GM12878 (cell line): ENCODE data around the gene FAM13C. TPM values are rescaled to one million over a fixed set of nuclear protein-coding genes. Genes with fewer than 3 reads are reported as not detected.
A peak's percentile ranks its signal among the peaks of the same experiment; 100 is the strongest.

Source experiments
- ATAC-seq: fragments of 200-7000 bp; cut with Tn5 transposase; 3 replicates; pipeline ENCODE4 v1.9.1; 2020; ENCODE audit warnings: mild to moderate bottlenecking, moderate library complexity
- BruUV-seq: library from RNA; stranded (reverse); fragments of 400-500 nt; replicated peaks from 2 replicates; lab custom pipeline; 2021; lab: Mats Ljungman, UMichigan
- CTCF ChIA-PET: fragments of 300-600 bp; sonication (Branson Sonifier 250); formaldehyde crosslinking; extraction: SDS; loops from one replicate; lab custom pipeline; 2021; ENCODE audit warnings: inconsistent platforms; lab: Yijun Ruan, JAX
- POLR2A ChIA-PET: fragments of 350-600 bp; formaldehyde crosslinking; extraction: SDS; loops from one replicate; lab custom pipeline; 2021; ENCODE audit warnings: inconsistent platforms; lab: Charles Lee
- RAD21 ChIA-PET: fragments of 300-600 bp; sonication (Branson Sonifier 250); formaldehyde crosslinking; loops from one replicate; lab custom pipeline; 2023; ENCODE audit warnings: antibody characterized with exemption; ENCODE audit not compliant: unreplicated experiment; lab: Charles Lee
- SMC1A ChIA-PET: fragments of 300-600 bp; sonication (Branson Sonifier 250); formaldehyde crosslinking; loops from one replicate; lab custom pipeline; 2023; ENCODE audit not compliant: unreplicated experiment, uncharacterized antibody; lab: Charles Lee
- DNase-seq: peaks from one replicate; pipeline ENCODE4 v3.0.0-alpha.2; 2011; ENCODE audit warnings: low read depth, low spot score
- FAIRE-seq: peaks from 3 replicates; lab custom pipeline; 2011; peaks lifted over from hg19 to GRCh38; lab: Jason Lieb, UNC
- H2AFZ ChIP-seq: 2 replicates; pipeline ENCODE4 v1.6.0; 2011; ENCODE audit warnings: low read depth, low read length, control low read depth; ENCODE audit not compliant: control insufficient read depth
- H3K27ac ChIP-seq: 2 replicates; pipeline ENCODE4 v1.5.1; 2011; ENCODE audit warnings: control low read depth; ENCODE audit not compliant: control insufficient read depth, insufficient read depth
- H3K27me3 ChIP-seq, 2 experiments: replicated peaks in 1 of 2; 2 replicates each; pipeline versions ENCODE4 v1.6.0 to v1.6.1; 2011; ENCODE audit warnings: low read length in 1 of 2; ENCODE audit not compliant: control insufficient read depth in 2 of 2, insufficient read depth in 2 of 2
- H3K36me3 ChIP-seq, 2 experiments: 2 replicates each; pipeline ENCODE4 v1.5.1; 2011; ENCODE audit warnings: low read length in 1 of 2; ENCODE audit not compliant: control insufficient read depth in 2 of 2, insufficient read depth in 2 of 2
- H3K4me1 ChIP-seq: 2 replicates; pipeline ENCODE4 v1.6.1; 2011; ENCODE audit warnings: mild to moderate bottlenecking, low read length, moderate library complexity, mixed read lengths; ENCODE audit not compliant: control insufficient read depth, insufficient read depth
- H3K4me2 ChIP-seq: 2 replicates; pipeline ENCODE4 v1.6.0; 2011; ENCODE audit warnings: control low read depth; ENCODE audit not compliant: control insufficient read depth, insufficient read depth
- H3K4me3 ChIP-seq: fragments of 200-600 bp; sonication (generic); 2 replicates; pipeline ENCODE4 v1.5.1; 2016
- H3K79me2 ChIP-seq: 2 replicates; pipeline ENCODE4 v1.6.0; 2011; ENCODE audit warnings: low read length; ENCODE audit not compliant: control insufficient read depth, insufficient read depth
- H3K9ac ChIP-seq: 2 replicates; pipeline ENCODE4 v1.8.0; 2011; ENCODE audit warnings: low read length, control low read depth, mixed read lengths; ENCODE audit not compliant: control insufficient read depth, insufficient read depth
- H3K9me3 ChIP-seq: replicated peaks from 3 replicates; pipeline ENCODE4 v1.5.1; 2011; ENCODE audit warnings: mild to moderate bottlenecking, low read length; ENCODE audit not compliant: control insufficient read depth, insufficient read depth
- H4K20me1 ChIP-seq: 2 replicates; pipeline ENCODE4 v1.6.0; 2011; ENCODE audit not compliant: control insufficient read depth, insufficient read depth
- CBX3 ChIP-seq: fragments of 200-600 bp; sonication (generic); IDR thresholded peaks from 2 replicates; pipeline ENCODE4 v1.6.1; 2016; ENCODE audit warnings: low read depth, borderline replicate concordance
- HDAC6 ChIP-seq: fragments of 200-600 bp; sonication (generic); IDR thresholded peaks from one replicate; pipeline ENCODE4 v1.8.0; 2017; ENCODE audit warnings: antibody characterized with exemption; ENCODE audit not compliant: unreplicated experiment
- IRF4 ChIP-seq: IDR thresholded peaks from 2 replicates; pipeline ENCODE4 v1.6.1; 2011; ENCODE audit warnings: low read depth, low read length
- KAT2A ChIP-seq: conservative IDR thresholded peaks from 2 replicates; pipeline ENCODE4 v1.6.1; 2011; ENCODE audit warnings: low read depth, low read length; ENCODE audit not compliant: control insufficient read depth
- MXI1 ChIP-seq: fragments of 150-350 bp; IDR thresholded peaks from 2 replicates; pipeline ENCODE4 v1.6.1; 2011; ENCODE audit warnings: low read depth, mild to moderate bottlenecking, inconsistent platforms, low read length, improper control_type of control experiment
- PML ChIP-seq: IDR thresholded peaks from 2 replicates; pipeline ENCODE4 v1.6.1; 2012; ENCODE audit warnings: low read length, inconsistent platforms
- RAD21 ChIP-seq: IDR thresholded peaks from 2 replicates; pipeline ENCODE4 v1.6.1; 2011; ENCODE audit warnings: mild to moderate bottlenecking, low read depth, low read length, moderate library complexity; ENCODE audit not compliant: insufficient read depth
- SKIL ChIP-seq: fragments of 450-650 bp; IDR thresholded peaks from 2 replicates; pipeline ENCODE4 v1.6.1; 2017; ENCODE audit warnings: mild to moderate bottlenecking, low read depth, inconsistent platforms; ENCODE audit not compliant: poor library complexity, severe bottlenecking
- SRF ChIP-seq, 2 experiments: IDR thresholded peaks; 2 replicates each; pipeline ENCODE4 v1.6.1; 2011; ENCODE audit warnings: low read depth in 2 of 2, low read length in 2 of 2, mild to moderate bottlenecking in 1 of 2, moderate library complexity in 1 of 2
- STAT3 ChIP-seq: IDR thresholded peaks from 2 replicates; pipeline ENCODE4 v1.6.1; 2011; ENCODE audit warnings: low read depth, low read length, improper control_type of control experiment
- TCF7 ChIP-seq: IDR thresholded peaks from 2 replicates; pipeline ENCODE4 v1.6.1; 2014; ENCODE audit warnings: antibody characterized with exemption, borderline replicate concordance
- YY1 ChIP-seq: IDR thresholded peaks from 2 replicates; pipeline ENCODE4 v1.6.1; 2011; ENCODE audit warnings: low read depth, mild to moderate bottlenecking, low read length
- ZBTB40 ChIP-seq: fragments of 450-650 bp; IDR thresholded peaks from 2 replicates; pipeline ENCODE4 v1.6.1; 2016; ENCODE audit warnings: mild to moderate bottlenecking, moderate library complexity, borderline replicate concordance
- ZNF217 ChIP-seq: fragments of 450-650 bp; IDR thresholded peaks from 2 replicates; pipeline ENCODE4 v1.6.1; 2017; ENCODE audit warnings: antibody characterized with exemption, mild to moderate bottlenecking
- WGBS: methylation state at CpG from one replicate; pipeline ENCODE4 v1.1.6; 2016; ENCODE audit warnings: low lambda C conversion rate; ENCODE audit not compliant: insufficient replicate concordance, insufficient coverage; ENCODE audit errors: missing lambda C conversion rate; 5-methylcytosine and 5-hydroxymethylcytosine counted together
- in situ Hi-C: fragments of 300-500 bp; cut with MboI; formaldehyde crosslinking; loops from 9 replicates; pipeline ENCODE4 v1.14.3; 2018; ENCODE audit warnings: mixed read lengths
- intact Hi-C: fragments of 100-400 bp; cut with micrococcal nuclease; formaldehyde crosslinking; loops from one replicate; pipeline ENCODE4 v1.14.2; 2022; ENCODE audit not compliant: unreplicated experiment
- polyA plus RNA-seq, 11 experiments: library from polyadenylated mRNA; depleted of rRNA in 4 of 11; unstranded in 6 of 11; stranded (reverse) in 5 of 11; fragments of >200 nt; fragmentation: Nextera tagmentation in 4 of 11; fragmentation: Illumina TruSeq in 1 of 11; extraction: Ambion mirVana in 4 of 11; extraction: Trizol in 1 of 11; gene quantifications; 1 replicate in 1 of 11; 2 replicates in 10 of 11; pipeline versions ENCODE4 v1.2.1 to v1.2.3, GENCODE V29; 2011 to 2016; ENCODE audit warnings: inconsistent platforms in 2 of 11, missing spikeins in 2 of 11, low read depth in 1 of 11
- total RNA-seq, 4 experiments: library from RNA; depleted of rRNA in 3 of 4; stranded (reverse); fragments of >200 nt in 3 of 4; fragmentation: Illumina TruSeq in 1 of 4; extraction: Trizol in 1 of 4; gene quantifications; 2 replicates each; pipeline versions ENCODE4 v1.2.1 to v1.2.3, GENCODE V29; 2013 to 2021
- TF ChIP-seq, protein P1 (sequence below): fragments of 450-650 bp; IDR thresholded peaks from 2 replicates; pipeline ENCODE4 v1.6.1; 2018; ENCODE audit warnings: borderline replicate concordance, mild to moderate bottlenecking; ENCODE audit not compliant: partially characterized antibody

Gene FAM13C
- total and polyA plus RNA-seq, 10 of the 15 experiments (the other 5 are each of a cell fraction or from before 2014, with no cell fraction given) = 0.04 to 0.31 (median 0.13) TPM; not detected in 5

- Histone ChIP-seq H3K9ac (no peak overlapping the region), H2AFZ (no peak overlapping the region), H3K4me1 (no peaks in the 10 kb centered on the region), H3K36me3 (no peaks in the 10 kb centered on the region), H3K9me3 (no peaks in the 10 kb centered on the region), H3K79me2 (no peaks in the 10 kb centered on the region), H4K20me1 (no peaks in the 10 kb centered on the region), H3K4me2 (no peak overlapping the region), H3K4me3 (no peak overlapping the region), H3K27me3 (no peaks in the 10 kb centered on the region), H3K27ac (no peak overlapping the region)
- DNase-seq (no peak), FAIRE-seq (peak; percentile 78), ATAC-seq (peak; percentile 31; the same call in 1 of the 3 replicates)
- WGBS = 0% methylated on average over 2 of the region's 2 CpGs
- ChIA-PET CTCF (interaction anchor here (0.6 to 2.6 kb wide), 7 partner anchors 9 to 465 kb away, joined by 3 to 14 read pairs (median 4); no protein-coding TSS in a partner anchor), POLR2A (interaction anchor here (0.7 kb wide), 1 partner anchor 382 kb away, joined by 3 read pairs; no protein-coding TSS in a partner anchor), SMC1A (interaction anchor here (0.7 to 2.3 kb wide), 5 partner anchors 113 to 385 kb away, joined by 3 to 10 read pairs (median 4); no protein-coding TSS in a partner anchor), RAD21 (interaction anchor here (1.0 to 1.6 kb wide), 2 partner anchors 204 to 288 kb away, joined by 3 to 4 read pairs; no protein-coding TSS in a partner anchor)
- in situ Hi-C loops = loop anchor here (5.0 kb wide), 1 partner anchor 288 kb away; no protein-coding TSS in a partner anchor
- BruUV-seq = no TSS peak
- intact Hi-C loops = loop anchor here (2.0 to 10.0 kb wide), 3 partner anchors 224 to 382 kb away; no protein-coding TSS in a partner anchor
- TF ChIP-seq IRF4 (no peak), STAT3 (no peak), YY1 (no peak), PML (no peak), SRF (IDR thresholded peaks at IDR 0.05; ENCODE audit: low read depth in 2 of 2, low read length in 2 of 2) (no peak), RAD21 (peak; percentile 64), MXI1 (no peak), HDAC6 (no peak), TCF7 (no peak), ZNF217 (no peak), KAT2A (no peak), SKIL (peak; percentile 71), ZBTB40 (no peak), CBX3 (no peak)
- TF ChIP-seq, protein P1, sequence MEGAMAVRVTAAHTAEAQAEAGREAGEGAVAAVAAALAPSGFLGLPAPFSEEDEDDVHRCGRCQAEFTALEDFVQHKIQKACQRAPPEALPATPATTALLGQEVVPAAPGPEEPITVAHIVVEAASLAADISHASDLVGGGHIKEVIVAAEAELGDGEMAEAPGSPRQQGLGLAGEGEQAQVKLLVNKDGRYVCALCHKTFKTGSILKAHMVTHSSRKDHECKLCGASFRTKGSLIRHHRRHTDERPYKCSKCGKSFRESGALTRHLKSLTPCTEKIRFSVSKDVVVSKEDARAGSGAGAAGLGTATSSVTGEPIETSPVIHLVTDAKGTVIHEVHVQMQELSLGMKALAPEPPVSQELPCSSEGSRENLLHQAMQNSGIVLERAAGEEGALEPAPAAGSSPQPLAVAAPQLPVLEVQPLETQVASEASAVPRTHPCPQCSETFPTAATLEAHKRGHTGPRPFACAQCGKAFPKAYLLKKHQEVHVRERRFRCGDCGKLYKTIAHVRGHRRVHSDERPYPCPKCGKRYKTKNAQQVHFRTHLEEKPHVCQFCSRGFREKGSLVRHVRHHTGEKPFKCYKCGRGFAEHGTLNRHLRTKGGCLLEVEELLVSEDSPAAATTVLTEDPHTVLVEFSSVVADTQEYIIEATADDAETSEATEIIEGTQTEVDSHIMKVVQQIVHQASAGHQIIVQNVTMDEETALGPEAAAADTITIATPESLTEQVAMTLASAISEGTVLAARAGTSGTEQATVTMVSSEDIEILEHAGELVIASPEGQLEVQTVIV = no peak
These were observed 121.7 kb downstream of the FAM13C start for GRCh38 chr10:59240582-59241183.
